Renal cortex interstitium (tissue), 15 donors: Measurements from ENCODE around the gene ANKRD33B. TPM values are rescaled to one million over a fixed set of nuclear protein-coding genes. Genes with fewer than 3 reads are reported as not detected.
A peak's percentile ranks its signal among the peaks of the same experiment; 100 is the strongest.
"Not testable (repeated sequence)": the region's sequence is repeated elsewhere in the genome, so short reads cannot be mapped to it uniquely, and the experiment has no call there.

Source experiments
- DNase-seq, 11 donors: peaks; one replicate each; pipeline ENCODE4 v3.0.0-alpha.2; 2013; ENCODE audit warnings: low read depth in 9 of 11, low spot score in 4 of 11; ENCODE audit errors: extremely low read depth in 1 of 11
- long read RNA-seq, 16 experiments: transcript quantifications; one replicate each; lab custom pipeline, GENCODE V29; 2026
- polyA plus RNA-seq, 3 donors: library from polyadenylated mRNA; unstranded; fragments of 120-200 nt; gene quantifications; one replicate each; pipeline ENCODE4 v1.2.1, GENCODE V29; 2013; ENCODE audit not compliant: insufficient read length in 3 of 3

ANKRD33B gene
- polyA plus RNA-seq, result 1 to 10 TPM; 1.9 to 2.0 (median 2.0) TPM
- long read RNA-seq, donor 1, result 0 reads
- long read RNA-seq, donor 2, result 0 reads
- long read RNA-seq, donor 3, result 0 reads
- long read RNA-seq, donor 4, result 0 reads
- long read RNA-seq, donor 5, result 0 reads
- long read RNA-seq, donor 6, result 0 reads
- long read RNA-seq, donor 7, result 0 reads
- long read RNA-seq, donor 8, result 0 reads
- long read RNA-seq, donor 9, result 0 reads
- long read RNA-seq, donor 10, result 0 reads
- long read RNA-seq, donor 11, result 0 reads
- long read RNA-seq, donor 12, result 0 reads
- long read RNA-seq, donor 13, result 0 reads
- long read RNA-seq, donor 14, result 0 reads
- long read RNA-seq, donor 15, result 0 reads
- long read RNA-seq, donor 16, full-length matches to known transcripts, result 1 of 1 reads
- long read RNA-seq, donor 16, partial matches to known transcripts, result 0 of 1 reads
- long read RNA-seq, donor 16, other reads (novel, unspliced or antisense), result 0 of 1 reads

DNA sequence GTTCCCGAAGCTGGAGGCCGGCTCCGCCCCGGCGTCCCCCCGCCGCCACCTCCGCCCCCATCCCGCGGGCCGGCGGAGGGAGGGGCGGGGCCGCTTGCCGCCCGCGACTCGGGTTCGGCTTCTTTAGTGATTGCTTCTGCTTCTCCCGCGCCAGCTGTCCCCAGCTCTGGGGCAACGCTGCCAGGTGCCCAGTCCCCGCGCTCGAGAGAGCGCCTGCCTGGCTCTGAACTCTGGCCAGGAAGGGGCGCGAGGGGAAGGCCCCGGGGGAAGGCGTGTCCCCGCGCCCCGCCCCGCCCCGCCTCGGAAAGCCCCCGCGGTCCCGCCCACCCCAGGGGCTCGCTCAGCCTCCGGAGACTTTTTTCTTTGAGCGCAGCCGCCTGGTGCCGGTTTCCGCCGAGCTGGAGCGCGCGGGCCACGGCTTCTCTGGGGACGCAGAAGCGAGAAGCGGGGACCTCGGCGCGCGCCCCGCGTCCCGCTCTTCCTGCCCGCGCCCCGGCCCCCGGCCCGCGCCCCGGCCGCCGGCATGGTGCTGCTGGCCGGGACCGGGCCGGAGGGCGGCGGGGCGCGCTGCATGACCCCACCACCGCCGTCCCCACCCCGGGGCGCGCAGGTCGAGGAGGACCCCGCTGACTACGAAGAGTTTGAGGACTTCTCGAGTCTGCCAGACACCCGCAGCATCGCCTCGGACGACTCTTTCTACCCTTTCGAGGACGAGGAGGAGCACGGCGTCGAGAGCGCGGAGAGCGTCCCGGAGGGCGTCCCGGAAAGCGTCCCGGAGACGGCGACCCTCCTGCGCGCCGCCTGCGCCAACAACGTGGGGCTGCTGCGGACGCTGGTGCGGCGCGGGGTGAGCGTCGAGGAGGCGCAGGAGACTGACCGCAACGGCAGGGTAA lies at the start of gene ANKRD33B:
TSS of gene ANKRD33B (plus strand) at position 126 of the 893 bp plus-strand sequence. CDS start at position 524, 398 bp downstream.
- peak in 4 of 11 donors; percentile 46 to 60 (median 52) for DNase-seq

DNA sequence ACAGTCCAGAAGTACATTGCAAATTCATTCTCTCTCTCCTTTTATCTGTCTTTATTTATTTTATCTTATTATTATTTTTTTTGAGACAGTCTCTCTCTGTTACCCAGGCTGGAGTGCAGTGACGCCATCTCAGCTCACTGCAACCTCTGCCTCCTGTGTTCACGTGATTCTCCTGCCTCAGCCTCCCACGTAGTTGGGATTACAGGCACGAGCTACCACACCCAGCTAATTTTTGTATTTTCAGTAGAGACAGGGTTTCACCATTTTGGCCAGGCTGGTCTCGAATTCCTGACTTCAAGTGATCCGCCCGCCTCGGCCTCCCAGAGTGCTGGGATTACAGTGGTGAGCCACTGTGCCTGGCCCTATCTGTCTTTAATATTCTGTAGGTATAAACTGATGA lies 49.3 kb upstream of the ANKRD33B start:
- not testable (repeated sequence) for DNase-seq

DNA sequence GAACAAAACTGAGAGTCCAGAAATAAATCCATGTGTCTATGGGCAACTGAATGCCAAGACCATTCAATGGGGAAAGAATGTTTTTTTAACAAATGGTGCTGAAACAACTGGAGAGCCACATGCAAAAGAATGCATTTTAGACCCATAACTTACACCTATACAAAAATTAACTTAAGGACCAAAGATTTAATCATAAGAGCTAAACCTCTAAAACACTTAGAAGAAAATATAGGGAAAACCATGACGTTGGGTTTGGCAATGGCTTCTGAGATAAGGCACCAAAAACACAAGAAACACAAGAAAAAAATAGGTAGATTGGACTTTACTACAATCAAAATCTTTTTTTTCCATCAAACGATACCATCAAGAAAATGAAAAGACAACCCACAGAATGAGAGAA lies 48.4 kb upstream of the ANKRD33B start:
- DNase-seq, result no peak

DNA sequence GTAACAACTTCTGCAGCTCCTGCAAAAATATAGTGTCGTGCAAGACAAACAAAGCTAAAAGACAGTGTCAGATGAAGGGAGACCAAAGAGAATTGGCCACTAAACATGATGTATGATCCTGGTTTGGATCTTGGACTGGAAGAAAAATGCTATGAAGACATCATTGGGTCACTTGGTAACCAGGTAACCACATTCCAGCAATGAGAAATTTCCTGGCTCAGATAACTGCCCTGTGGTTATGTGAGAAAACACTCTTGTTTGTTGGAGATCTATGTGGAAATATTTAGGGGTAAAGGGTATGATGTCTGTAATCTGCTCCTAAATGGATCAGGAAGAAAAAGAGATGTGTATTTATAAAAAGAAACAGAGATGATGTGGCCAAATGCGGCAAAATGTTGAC lies 45.5 kb upstream of the ANKRD33B start:
- no peak for DNase-seq

DNA sequence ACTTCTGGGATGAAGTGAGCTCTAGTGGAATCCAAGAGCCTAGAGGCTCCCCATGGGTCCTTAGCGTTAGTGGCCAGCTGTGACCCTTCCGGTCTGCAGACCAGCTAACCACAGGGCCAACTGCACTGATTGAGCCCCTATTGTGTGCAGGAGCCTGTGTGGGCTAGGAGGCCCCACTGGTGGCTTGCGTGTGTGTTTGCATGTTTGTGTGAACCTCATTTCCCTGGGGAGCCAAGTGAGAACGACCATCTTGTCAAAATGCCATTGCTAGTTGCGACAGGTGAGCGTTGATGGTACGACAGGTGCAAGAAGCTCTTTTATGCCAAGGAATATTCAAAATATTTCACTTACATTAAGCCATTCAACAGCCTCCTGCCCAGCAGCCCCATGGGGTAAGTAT lies 44.1 kb upstream of the ANKRD33B start:
- no peak for DNase-seq

- no peak for DNase-seq
Measured at GRCh38 chr5:10520706-10521105, 43.2 kb upstream of the ANKRD33B start.

DNA sequence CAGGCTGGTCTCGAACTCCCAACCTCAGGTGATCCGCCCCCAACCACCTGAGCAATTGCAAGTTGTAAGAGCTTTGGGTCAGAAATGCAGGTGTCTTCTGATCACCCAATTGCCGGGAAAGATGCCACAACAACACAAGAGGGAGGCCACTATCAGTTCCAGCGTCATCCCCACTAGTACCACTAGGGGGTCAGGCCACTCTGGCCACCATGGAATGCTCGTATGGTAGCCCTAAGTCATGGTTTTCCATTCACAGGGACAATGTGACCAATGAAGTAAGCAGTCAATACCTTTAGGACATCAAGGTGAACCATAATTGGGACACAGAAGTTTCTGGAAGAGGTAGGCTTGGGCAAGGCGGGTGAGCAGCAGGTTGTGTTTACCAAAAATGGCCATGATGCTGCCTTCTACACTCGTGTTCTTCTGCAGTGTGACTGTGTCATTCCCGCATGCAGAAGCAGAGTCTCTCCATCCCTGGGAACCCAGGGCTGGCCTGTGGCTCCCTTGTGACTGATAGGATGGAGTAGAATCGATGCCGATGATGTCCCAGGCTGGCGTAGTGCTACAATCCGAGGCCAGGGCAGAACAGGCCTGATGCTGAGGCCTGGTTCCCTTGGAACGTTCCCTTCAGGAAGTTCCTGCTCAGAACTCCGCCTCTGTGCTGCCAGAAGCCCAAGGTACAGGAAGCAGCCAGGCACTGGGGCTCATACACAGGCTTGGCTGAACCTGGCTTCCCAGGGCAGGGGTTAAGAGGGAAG lies 42.2 kb upstream of the ANKRD33B start:
- DNase-seq, result no peak

DNA sequence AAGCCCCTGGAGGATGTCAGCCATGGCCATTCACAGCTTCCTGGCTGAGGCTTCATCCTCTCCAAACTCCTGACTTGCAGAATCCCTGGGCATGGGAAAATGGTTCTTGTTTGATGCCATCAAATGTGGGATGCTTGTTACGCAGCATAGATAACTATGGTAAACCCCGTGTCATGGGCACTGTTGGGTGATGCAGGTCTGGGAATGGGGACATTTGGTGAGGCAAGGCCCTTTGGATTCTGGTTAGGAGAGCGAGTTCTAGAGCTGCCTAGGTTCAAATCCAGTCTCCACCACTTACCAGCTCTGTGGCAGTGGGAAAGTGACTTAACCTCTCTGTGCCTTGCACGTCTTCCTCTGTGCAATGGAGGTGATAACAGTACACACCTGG lies 41.7 kb upstream of the ANKRD33B start:
- no peak for DNase-seq

- no peak for DNase-seq
Measured at GRCh38 chr5:10524376-10525123, 39.3 kb upstream of the ANKRD33B start.

GRCh38 chr5:10525124-10525495 lies 38.8 kb upstream of the ANKRD33B start:
- DNase-seq, result no peak

DNA sequence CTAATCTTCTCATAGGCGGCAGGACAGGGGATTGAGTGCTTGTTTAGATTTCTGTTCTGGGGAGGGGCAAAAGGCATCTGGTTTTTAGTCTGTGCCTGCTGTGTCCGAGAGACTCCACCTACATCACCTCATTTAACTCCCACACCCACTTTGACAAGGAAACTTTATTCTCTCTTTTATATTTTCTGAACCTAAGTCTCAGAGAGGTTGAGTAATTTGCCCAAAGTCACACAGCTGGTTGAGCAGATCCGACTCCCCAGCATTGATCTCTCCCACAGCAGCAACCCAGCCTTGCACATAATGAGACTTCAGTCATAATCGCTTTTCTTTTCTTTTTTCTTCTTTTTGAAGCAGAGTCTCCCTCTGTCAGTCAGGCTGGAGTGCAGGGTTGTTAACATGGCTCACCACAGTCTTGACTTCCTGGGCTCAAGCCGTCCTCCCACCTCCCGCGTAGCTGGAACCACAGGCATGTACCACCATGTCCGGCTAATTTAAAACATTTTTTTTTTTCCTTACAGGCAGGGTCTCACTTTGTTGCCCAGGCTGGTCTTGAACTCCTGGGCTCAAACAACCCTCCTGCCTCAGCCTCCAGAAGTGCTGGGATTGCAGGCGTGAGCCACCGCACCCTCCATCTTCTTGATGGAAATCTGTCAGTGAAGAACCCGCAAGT lies 36.5 kb upstream of the ANKRD33B start:
- DNase-seq, result no peak

GRCh38 chr5:10528056-10528816 lies 35.6 kb upstream of the ANKRD33B start:
- no peak for DNase-seq

DNA sequence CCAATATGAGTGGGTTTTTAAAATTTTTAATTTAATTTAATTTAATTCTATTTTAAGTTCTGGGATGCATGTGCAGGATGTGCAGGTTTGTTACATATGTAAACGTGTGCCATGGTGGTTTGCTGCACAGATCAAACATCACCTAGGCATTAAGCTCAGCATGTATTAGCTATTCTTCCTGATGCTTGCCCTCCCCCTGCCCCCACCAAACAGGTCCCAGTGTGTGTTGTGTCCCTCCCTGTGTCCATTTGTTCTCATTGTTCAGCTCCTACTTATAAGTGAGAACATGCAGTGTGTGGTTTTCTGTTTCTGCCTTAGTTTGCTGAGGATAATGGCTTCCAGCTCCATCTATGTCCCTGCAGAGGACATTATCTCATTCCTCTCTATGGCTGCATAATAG lies 35.0 kb upstream of the ANKRD33B start:
- DNase-seq, result no peak

DNA sequence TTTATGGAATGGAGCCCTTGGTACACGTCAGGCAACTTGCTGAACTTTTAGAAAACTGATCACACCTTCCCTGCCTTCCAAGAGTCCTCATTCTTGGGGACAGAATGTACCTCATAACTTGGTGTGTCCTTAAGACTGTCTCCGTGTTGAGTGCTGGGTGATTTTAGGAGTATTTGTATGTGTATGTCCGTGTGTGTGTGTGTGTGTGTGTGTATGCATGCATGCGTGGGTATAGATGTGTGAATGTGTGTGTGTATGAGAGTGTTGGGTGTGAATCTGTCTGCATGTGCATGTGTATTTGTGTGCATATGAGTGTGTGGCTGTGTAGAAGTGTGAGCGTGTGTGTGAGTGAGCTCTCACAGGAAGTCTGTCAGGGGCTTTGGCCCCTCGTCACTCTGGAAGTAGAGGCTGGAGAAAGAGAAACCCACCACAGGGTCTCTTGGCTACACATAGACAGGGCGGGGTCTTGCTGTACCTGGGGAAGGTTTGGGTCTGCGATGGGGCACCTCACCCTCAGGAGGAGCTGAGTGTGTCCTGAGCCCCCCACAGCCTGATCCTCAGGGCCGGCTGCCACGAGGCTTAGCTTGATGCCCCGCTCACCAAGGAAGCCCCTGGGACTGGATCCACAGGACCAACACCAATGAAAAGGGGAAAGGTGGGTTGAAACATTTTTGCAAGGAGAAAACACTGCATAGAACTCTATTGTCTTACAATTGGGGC lies 33.1 kb upstream of the ANKRD33B start:
- DNase-seq, result no peak

DNA sequence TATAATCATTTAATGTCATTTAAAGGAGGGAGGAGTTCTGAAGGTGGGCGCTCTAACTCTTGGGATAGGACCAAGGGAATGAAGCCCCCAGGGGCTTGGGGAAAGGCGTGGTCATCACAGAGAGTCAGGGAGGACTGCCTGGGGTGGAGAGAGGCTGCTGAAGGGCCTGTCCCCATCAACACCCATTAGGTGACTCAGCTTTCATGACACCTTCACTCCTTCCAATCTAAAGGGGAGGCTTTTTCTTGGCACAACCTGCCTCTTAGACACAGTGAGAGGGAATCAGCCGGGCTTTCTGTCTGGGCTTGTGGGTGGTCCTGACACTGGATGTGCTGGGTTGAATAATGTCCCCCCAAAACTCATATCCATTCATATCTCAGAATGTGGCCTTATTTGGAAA lies 31.4 kb upstream of the ANKRD33B start:
- DNase-seq, result no peak

DNA sequence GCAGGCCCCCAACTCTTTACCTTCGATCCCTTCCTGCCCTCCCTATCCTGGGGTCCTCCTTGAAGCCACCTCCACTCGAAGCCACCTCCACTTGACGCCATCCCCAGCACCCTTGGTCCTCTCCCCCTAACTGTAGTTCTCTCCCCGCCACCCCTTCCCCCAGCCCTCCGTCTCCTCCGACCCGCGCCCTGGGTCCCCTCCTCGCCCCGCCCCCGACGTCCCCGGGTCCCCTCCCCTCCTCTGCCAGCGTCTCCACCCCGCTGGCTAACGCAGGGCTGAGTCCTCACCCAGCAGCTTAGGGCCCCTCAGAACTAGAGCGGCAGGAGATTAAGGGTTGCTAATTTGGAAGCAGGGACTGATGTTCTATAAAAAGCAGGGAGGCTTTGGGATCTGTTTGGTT lies 30.6 kb upstream of the ANKRD33B start:
- no peak for DNase-seq
